IMR-90 (cell line): Measurements from ENCODE around the gene STAP2.

Experiments
- BHLHE40 ChIP-seq: fragments of 150-350 bp; IDR thresholded peaks from 2 replicates; pipeline ENCODE4 v1.6.1; 2016; ENCODE audit warnings: mild to moderate bottlenecking, low read depth, low read length
- POLR2A ChIP-seq: IDR thresholded peaks from 2 replicates; pipeline ENCODE4 v1.6.1; 2012; ENCODE audit warnings: mild to moderate bottlenecking, low read depth, low read length
- SMC3 ChIP-seq: fragments of 150-350 bp; IDR thresholded peaks from 2 replicates; pipeline ENCODE4 v1.6.1; 2016; ENCODE audit warnings: low read depth, mild to moderate bottlenecking, antibody characterized with exemption, low read length, moderate library complexity
- TF ChIP-seq, protein P1 (sequence below): conservative IDR thresholded peaks from 2 replicates; pipeline ENCODE4 v1.5.1; 2012; ENCODE audit warnings: mild to moderate bottlenecking, low read depth, low read length, improper control_type of control experiment

DNA sequence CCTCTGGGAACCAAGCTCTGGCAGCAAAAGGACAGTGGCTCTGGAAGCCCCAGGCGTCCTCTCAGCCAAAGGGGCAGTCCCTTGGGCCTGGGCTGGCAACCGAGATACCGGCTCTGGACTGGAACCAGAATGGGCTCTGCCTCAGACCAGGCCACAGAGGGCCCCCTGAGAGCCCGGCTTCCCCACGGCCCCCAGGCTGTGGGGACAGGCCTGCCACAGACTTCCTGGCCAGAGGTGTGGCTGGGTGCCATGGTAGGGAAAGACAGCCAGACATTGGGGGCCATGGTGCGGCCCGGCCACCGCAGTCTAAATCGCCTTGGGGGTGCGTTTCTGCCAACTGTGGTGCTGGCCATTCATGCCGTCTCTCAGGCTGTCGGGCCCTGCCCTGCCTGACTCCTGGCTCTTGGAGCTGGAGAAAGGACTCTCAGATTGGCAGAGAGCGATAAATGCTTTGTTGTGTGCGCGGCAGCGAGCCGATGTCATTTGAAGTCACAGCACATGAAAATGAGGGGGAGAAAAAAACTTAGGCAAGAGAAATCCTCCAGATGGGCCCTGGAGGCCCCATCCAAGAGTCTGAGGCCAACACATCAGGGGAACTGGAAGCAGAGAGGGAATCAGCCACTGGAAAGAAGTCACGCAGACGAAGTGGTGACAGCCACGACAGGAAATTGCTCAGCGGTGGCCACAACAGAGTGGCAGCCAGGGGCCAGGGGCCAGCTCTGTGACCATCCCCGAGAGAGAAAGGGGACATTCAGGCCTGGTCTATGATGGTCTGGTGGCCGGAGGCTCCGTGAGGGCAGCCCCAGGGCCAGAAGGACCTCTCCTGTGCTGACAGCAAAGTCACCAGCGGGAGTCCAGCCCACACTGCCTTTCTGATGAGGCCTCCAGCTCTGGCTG is 35.2 kb upstream of the STAP2 start:
- TF ChIP-seq, protein P1, sequence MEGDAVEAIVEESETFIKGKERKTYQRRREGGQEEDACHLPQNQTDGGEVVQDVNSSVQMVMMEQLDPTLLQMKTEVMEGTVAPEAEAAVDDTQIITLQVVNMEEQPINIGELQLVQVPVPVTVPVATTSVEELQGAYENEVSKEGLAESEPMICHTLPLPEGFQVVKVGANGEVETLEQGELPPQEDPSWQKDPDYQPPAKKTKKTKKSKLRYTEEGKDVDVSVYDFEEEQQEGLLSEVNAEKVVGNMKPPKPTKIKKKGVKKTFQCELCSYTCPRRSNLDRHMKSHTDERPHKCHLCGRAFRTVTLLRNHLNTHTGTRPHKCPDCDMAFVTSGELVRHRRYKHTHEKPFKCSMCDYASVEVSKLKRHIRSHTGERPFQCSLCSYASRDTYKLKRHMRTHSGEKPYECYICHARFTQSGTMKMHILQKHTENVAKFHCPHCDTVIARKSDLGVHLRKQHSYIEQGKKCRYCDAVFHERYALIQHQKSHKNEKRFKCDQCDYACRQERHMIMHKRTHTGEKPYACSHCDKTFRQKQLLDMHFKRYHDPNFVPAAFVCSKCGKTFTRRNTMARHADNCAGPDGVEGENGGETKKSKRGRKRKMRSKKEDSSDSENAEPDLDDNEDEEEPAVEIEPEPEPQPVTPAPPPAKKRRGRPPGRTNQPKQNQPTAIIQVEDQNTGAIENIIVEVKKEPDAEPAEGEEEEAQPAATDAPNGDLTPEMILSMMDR: no peak
- TF ChIP-seq BHLHE40: no peak
- no peak for TF ChIP-seq POLR2A
- no peak for TF ChIP-seq SMC3
